ENCODE results near the gene TSPYL1. TPM values are rescaled to one million over a fixed set of nuclear protein-coding genes. Genes with fewer than 3 reads are reported as not detected.

Gene TSPYL1
- total and polyA plus RNA-seq, 10 of the 15 experiments (the other 5 are each of a cell fraction or from before 2014, with no cell fraction given), result 22.9 to 44.1 (median 27.0) TPM

DNA sequence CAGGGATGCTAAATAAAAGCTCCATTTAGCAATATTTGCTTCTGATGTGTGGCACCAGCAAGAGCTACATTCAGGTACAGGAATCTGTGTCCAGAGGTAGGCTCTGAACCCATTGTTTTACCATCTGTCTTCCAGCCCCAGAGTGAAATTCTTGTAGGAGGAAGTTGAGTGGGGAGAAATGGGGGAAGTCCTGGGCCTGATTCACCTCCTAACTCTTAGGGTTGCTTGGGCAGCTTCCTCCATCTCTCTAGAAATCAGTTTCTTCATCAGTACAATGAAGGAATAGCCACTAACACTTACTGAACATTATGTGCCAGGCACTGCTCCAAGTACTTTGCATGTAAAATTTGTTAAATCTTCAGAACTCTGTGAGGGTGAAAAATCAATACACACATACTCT, 35.1 kb upstream of the TSPYL1 start:
- POLR2A ChIA-PET, result interaction anchor here (0.6 kb wide), 1 partner anchor 101 kb away, joined by 4 read pairs; no protein-coding TSS in a partner anchor
- FAIRE-seq, result no peak

More for the DNA sequence above, 35.1 kb upstream of the TSPYL1 start:
- Histone ChIP-seq H4K20me1 (ENCODE audit: control insufficient read depth, insufficient read depth) (no peaks in the 10 kb centered on the region), H3K27ac (ENCODE audit: control insufficient read depth, insufficient read depth) (no peak overlapping the region), H3K4me2 (ENCODE audit: control insufficient read depth, insufficient read depth) (peak overlapping the region; percentile 33; the same call in 1 of the 2 replicates), H3K4me1 (ENCODE audit: control insufficient read depth, insufficient read depth, low read length) (peaks cover 3% of the 10 kb centered on the region; the same call in 1 of the 2 replicates), H3K36me3 (ENCODE audit: control insufficient read depth in 2 of 2, insufficient read depth in 2 of 2, low read length in 1 of 2) (no peaks in the 10 kb centered on the region), H3K79me2 (ENCODE audit: control insufficient read depth, insufficient read depth, low read length) (no peaks in the 10 kb centered on the region), H2AFZ (ENCODE audit: control insufficient read depth, low read depth, low read length) (peak overlapping the region; percentile 51; the same call in 1 of the 2 replicates), H3K9ac (ENCODE audit: control insufficient read depth, insufficient read depth, low read length) (no peak overlapping the region), H3K27me3 (replicated peaks in 1 of 2; ENCODE audit: control insufficient read depth in 2 of 2, insufficient read depth in 2 of 2, low read length in 1 of 2) (no peaks in the 10 kb centered on the region), H3K4me3 (no peak overlapping the region), H3K9me3 (replicated peaks; ENCODE audit: control insufficient read depth, insufficient read depth, low read length) (no peaks in the 10 kb centered on the region)
- DNase-seq (ENCODE audit: low read depth, low spot score) (peak; percentile 13), ATAC-seq (peak; percentile 74)
- no TSS peak for BruUV-seq (replicated peaks)
- TF ChIP-seq, protein P1, sequence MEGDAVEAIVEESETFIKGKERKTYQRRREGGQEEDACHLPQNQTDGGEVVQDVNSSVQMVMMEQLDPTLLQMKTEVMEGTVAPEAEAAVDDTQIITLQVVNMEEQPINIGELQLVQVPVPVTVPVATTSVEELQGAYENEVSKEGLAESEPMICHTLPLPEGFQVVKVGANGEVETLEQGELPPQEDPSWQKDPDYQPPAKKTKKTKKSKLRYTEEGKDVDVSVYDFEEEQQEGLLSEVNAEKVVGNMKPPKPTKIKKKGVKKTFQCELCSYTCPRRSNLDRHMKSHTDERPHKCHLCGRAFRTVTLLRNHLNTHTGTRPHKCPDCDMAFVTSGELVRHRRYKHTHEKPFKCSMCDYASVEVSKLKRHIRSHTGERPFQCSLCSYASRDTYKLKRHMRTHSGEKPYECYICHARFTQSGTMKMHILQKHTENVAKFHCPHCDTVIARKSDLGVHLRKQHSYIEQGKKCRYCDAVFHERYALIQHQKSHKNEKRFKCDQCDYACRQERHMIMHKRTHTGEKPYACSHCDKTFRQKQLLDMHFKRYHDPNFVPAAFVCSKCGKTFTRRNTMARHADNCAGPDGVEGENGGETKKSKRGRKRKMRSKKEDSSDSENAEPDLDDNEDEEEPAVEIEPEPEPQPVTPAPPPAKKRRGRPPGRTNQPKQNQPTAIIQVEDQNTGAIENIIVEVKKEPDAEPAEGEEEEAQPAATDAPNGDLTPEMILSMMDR (IDR thresholded peaks at IDR 0.05 in 2 of 3, conservative IDR thresholded peaks at IDR 0.05 in 1 of 3; ENCODE audit: control insufficient read depth in 2 of 3, extremely low read depth in 1 of 3, insufficient read depth in 1 of 3, low read depth in 3 of 3, low read length in 3 of 3), result no peak
- TF ChIP-seq, protein P2, sequence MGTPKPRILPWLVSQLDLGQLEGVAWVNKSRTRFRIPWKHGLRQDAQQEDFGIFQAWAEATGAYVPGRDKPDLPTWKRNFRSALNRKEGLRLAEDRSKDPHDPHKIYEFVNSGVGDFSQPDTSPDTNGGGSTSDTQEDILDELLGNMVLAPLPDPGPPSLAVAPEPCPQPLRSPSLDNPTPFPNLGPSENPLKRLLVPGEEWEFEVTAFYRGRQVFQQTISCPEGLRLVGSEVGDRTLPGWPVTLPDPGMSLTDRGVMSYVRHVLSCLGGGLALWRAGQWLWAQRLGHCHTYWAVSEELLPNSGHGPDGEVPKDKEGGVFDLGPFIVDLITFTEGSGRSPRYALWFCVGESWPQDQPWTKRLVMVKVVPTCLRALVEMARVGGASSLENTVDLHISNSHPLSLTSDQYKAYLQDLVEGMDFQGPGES (IDR thresholded peaks at IDR 0.05), result no peak
- TF ChIP-seq, protein P3, sequence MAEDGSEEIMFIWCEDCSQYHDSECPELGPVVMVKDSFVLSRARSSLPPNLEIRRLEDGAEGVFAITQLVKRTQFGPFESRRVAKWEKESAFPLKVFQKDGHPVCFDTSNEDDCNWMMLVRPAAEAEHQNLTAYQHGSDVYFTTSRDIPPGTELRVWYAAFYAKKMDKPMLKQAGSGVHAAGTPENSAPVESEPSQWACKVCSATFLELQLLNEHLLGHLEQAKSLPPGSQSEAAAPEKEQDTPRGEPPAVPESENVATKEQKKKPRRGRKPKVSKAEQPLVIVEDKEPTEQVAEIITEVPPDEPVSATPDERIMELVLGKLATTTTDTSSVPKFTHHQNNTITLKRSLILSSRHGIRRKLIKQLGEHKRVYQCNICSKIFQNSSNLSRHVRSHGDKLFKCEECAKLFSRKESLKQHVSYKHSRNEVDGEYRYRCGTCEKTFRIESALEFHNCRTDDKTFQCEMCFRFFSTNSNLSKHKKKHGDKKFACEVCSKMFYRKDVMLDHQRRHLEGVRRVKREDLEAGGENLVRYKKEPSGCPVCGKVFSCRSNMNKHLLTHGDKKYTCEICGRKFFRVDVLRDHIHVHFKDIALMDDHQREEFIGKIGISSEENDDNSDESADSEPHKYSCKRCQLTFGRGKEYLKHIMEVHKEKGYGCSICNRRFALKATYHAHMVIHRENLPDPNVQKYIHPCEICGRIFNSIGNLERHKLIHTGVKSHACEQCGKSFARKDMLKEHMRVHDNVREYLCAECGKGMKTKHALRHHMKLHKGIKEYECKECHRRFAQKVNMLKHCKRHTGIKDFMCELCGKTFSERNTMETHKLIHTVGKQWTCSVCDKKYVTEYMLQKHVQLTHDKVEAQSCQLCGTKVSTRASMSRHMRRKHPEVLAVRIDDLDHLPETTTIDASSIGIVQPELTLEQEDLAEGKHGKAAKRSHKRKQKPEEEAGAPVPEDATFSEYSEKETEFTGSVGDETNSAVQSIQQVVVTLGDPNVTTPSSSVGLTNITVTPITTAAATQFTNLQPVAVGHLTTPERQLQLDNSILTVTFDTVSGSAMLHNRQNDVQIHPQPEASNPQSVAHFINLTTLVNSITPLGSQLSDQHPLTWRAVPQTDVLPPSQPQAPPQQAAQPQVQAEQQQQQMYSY (CRISPR knock-in tag; IDR thresholded peaks at IDR 0.05), result no peak
- TF ChIP-seq ZNF622 (IDR thresholded peaks at IDR 0.05) (no peak), POLR2A (IDR thresholded peaks at IDR 0.05; ENCODE audit: low read depth, low read length) (no peak), BCL11A (IDR thresholded peaks at IDR 0.05; ENCODE audit: low read depth, low read length) (no peak), YY1 (IDR thresholded peaks at IDR 0.05; ENCODE audit: low read depth, low read length) (no peak), EP300 (IDR thresholded peaks at IDR 0.05; ENCODE audit: borderline replicate concordance in 1 of 2, control insufficient read depth in 1 of 2, low read depth in 2 of 2, low read length in 2 of 2) (no peak), CHD4 (IDR thresholded peaks at IDR 0.05) (no peak), STAT3 (IDR thresholded peaks at IDR 0.05; ENCODE audit: low read depth, low read length) (no peak), LARP7 (IDR thresholded peaks at IDR 0.05) (no peak), TBL1XR1 (IDR thresholded peaks at IDR 0.05; ENCODE audit: low read depth, low read length) (no peak)
- ChIA-PET RAD21 (ENCODE audit: unreplicated experiment) (interaction anchor here (0.9 kb wide), 1 partner anchor 56 kb away, joined by 3 read pairs; no protein-coding TSS in a partner anchor), CTCF (interaction anchor here (1.4 kb wide), 1 partner anchor 21 kb away, joined by 4 read pairs; no protein-coding TSS in a partner anchor), SMC1A (ENCODE audit: uncharacterized antibody, unreplicated experiment) (interaction anchor here (1.6 kb wide), 1 partner anchor 56 kb away, joined by 4 read pairs; the partner anchor contains the start of gene DSE)
- in situ Hi-C loops (cut with MboI) (no loop called here), intact Hi-C loops (cut with micrococcal nuclease; ENCODE audit: unreplicated experiment) (no loop called here)
